DOHH2 (cell line): ENCODE results near the gene PIAS1.

Source experiments
- H3F3A ChIP-seq: fragments of 200-600 bp; sonication (generic), shearing (Covaris generic); 2 replicates; pipeline ENCODE4 v1.6.0; 2016; ENCODE audit warnings: antibody characterized with exemption, mild to moderate bottlenecking; ENCODE audit not compliant: control insufficient read depth, insufficient read depth
- H3K27ac ChIP-seq: fragments of 200-600 bp; sonication (generic); 2 replicates; pipeline ENCODE4 v1.5.1; 2014; ENCODE audit warnings: low read depth, mild to moderate bottlenecking, low read length, moderate library complexity
- H3K27me3 ChIP-seq: fragments of 200-600 bp; sonication (generic); 2 replicates; pipeline ENCODE4 v1.6.1; 2014; ENCODE audit warnings: mild to moderate bottlenecking, low read length, mixed read lengths; ENCODE audit not compliant: control insufficient read depth
- H3K36me3 ChIP-seq: fragments of 200-600 bp; sonication (generic); 2 replicates; pipeline ENCODE4 v1.6.1; 2014; ENCODE audit warnings: mild to moderate bottlenecking, low read length, moderate library complexity, mixed read lengths; ENCODE audit not compliant: control insufficient read depth
- H3K4me1 ChIP-seq: fragments of 200-600 bp; sonication (generic); 2 replicates; pipeline ENCODE4 v1.6.1; 2014; ENCODE audit warnings: mild to moderate bottlenecking, low read length, mixed read lengths; ENCODE audit not compliant: control insufficient read depth
- H3K4me2 ChIP-seq: fragments of 200-600 bp; sonication (generic); 2 replicates; pipeline ENCODE4 v1.6.0; 2014; ENCODE audit warnings: mild to moderate bottlenecking, low read length, moderate library complexity
- H3K4me3 ChIP-seq: fragments of 200-600 bp; sonication (generic); 2 replicates; pipeline ENCODE4 v1.5.1; 2014; ENCODE audit warnings: mild to moderate bottlenecking, low read length, mixed read lengths
- H3K79me2 ChIP-seq: fragments of 200-600 bp; sonication (generic); 2 replicates; pipeline ENCODE4 v1.6.1; 2014; ENCODE audit warnings: mild to moderate bottlenecking, low read length, mixed read lengths; ENCODE audit not compliant: control insufficient read depth
- H3K9me2 ChIP-seq: fragments of 200-600 bp; sonication (generic); replicated peaks from 2 replicates; pipeline ENCODE4 v1.6.1; 2014; ENCODE audit warnings: mild to moderate bottlenecking, low read length, mixed read lengths; ENCODE audit not compliant: control insufficient read depth
- H3K9me3 ChIP-seq: fragments of 200-600 bp; sonication (generic); 2 replicates; pipeline ENCODE4 v1.6.1; 2014; ENCODE audit warnings: antibody characterized with exemption, low read length, mixed read lengths; ENCODE audit not compliant: control insufficient read depth, insufficient read depth
- H4K20me1 ChIP-seq: fragments of 200-600 bp; sonication (generic); 2 replicates; pipeline ENCODE4 v1.6.0; 2014; ENCODE audit warnings: low read depth, mild to moderate bottlenecking, antibody characterized with exemption, low read length, moderate library complexity; ENCODE audit not compliant: control insufficient read depth, insufficient read depth
- CTCF ChIP-seq: fragments of 200-600 bp; sonication (generic); IDR thresholded peaks from one replicate; pipeline ENCODE4 v1.5.1; 2014; ENCODE audit warnings: antibody characterized with exemption, mild to moderate bottlenecking, low read depth, low read length; ENCODE audit not compliant: poor library complexity, severe bottlenecking
- EZH2phosphoT487 ChIP-seq: fragments of 200-600 bp; sonication (generic); IDR thresholded peaks from 2 replicates; pipeline ENCODE4 v1.6.1; 2017; ENCODE audit warnings: borderline replicate concordance, mild to moderate bottlenecking, antibody characterized with exemption, low read length, moderate library complexity, mixed read lengths

The PIAS1 gene

GRCh38 chr15:68040144-68040543 lies 14.0 kb upstream of the PIAS1 start:
- H3K4me3 ChIP-seq = no peak overlapping the region
- H3K4me1 ChIP-seq = no peaks in the 10 kb centered on the region
- H3K9me3 ChIP-seq = peaks cover 9% of the 10 kb centered on the region; the same call in 1 of the 2 replicates
- no peaks in the 10 kb centered on the region for H4K20me1 ChIP-seq
- H3K36me3 ChIP-seq = no peaks in the 10 kb centered on the region
- TF ChIP-seq CTCF (no peak), EZH2phosphoT487 (no peak)
- H3K79me2 ChIP-seq = no peaks in the 10 kb centered on the region
- peaks cover 10% of the 10 kb centered on the region for H3K27me3 ChIP-seq
- H3K9me2 ChIP-seq = no peaks in the 10 kb centered on the region; the same call in 1 of the 2 replicates
- H3K4me2 ChIP-seq = no peak overlapping the region
- no peak overlapping the region for H3K27ac ChIP-seq
- no peaks in the 10 kb centered on the region for H3F3A ChIP-seq

GRCh38 chr15:68042156-68042854 lies 11.8 kb upstream of the PIAS1 start:
- no peak overlapping the region for H3K27ac ChIP-seq

GRCh38 chr15:68042855-68043222 lies 11.3 kb upstream of the PIAS1 start:
- Histone ChIP-seq H3K9me3 (peaks cover 19% of the 10 kb centered on the region; the same call in 1 of the 2 replicates), H3K4me3 (no peak overlapping the region), H3K27ac (no peak overlapping the region), H3K36me3 (no peaks in the 10 kb centered on the region), H3K9me2 (no peaks in the 10 kb centered on the region; the same call in 1 of the 2 replicates), H3K4me1 (no peaks in the 10 kb centered on the region), H3K27me3 (peaks cover 10% of the 10 kb centered on the region), H3F3A (no peaks in the 10 kb centered on the region), H3K4me2 (no peak overlapping the region), H4K20me1 (no peaks in the 10 kb centered on the region), H3K79me2 (no peaks in the 10 kb centered on the region)
- no peak for TF ChIP-seq CTCF
- no peak for TF ChIP-seq EZH2phosphoT487

More at GRCh38 chr15:68042156-68042854, 11.8 kb upstream of the PIAS1 start:
- Histone ChIP-seq H3K79me2 (no peaks in the 10 kb centered on the region), H3F3A (no peaks in the 10 kb centered on the region), H3K9me3 (peaks cover 19% of the 10 kb centered on the region; the same call in 1 of the 2 replicates), H3K36me3 (no peaks in the 10 kb centered on the region), H4K20me1 (no peaks in the 10 kb centered on the region), H3K9me2 (no peaks in the 10 kb centered on the region; the same call in 1 of the 2 replicates), H3K4me3 (no peak overlapping the region), H3K4me2 (no peak overlapping the region), H3K27me3 (peaks cover 10% of the 10 kb centered on the region), H3K4me1 (no peaks in the 10 kb centered on the region)
- TF ChIP-seq EZH2phosphoT487 = no peak
- TF ChIP-seq CTCF = no peak
